Osteoblast (primary cell): Measurements from ENCODE around the gene ATG4B. TPM values are rescaled to one million over a fixed set of nuclear protein-coding genes. Genes with fewer than 3 reads are reported as not detected.

Source experiments
- DNase-seq: peaks from one replicate; pipeline ENCODE4 v3.0.0; 2011; ENCODE audit warnings: low spot score, mixed read lengths; ENCODE audit not compliant: insufficient read length; ENCODE audit errors: missing footprints
- H2AFZ ChIP-seq: 2 replicates; pipeline ENCODE4 v1.6.0; 2011; ENCODE audit warnings: mild to moderate bottlenecking, low read length
- H3K27ac ChIP-seq: 2 replicates; pipeline ENCODE4 v1.5.1; 2011; ENCODE audit warnings: mild to moderate bottlenecking, low read depth, low read length, moderate library complexity
- H3K27me3 ChIP-seq: 2 replicates; pipeline ENCODE4 v1.6.0; 2012; ENCODE audit warnings: mild to moderate bottlenecking, control low read depth, inconsistent platforms, low read length, moderate library complexity; ENCODE audit not compliant: insufficient read depth
- H3K36me3 ChIP-seq: 2 replicates; pipeline ENCODE4 v1.5.1; 2011; ENCODE audit warnings: mild to moderate bottlenecking, low read length, control low read depth, moderate library complexity; ENCODE audit not compliant: insufficient read depth
- H3K4me1 ChIP-seq: 2 replicates; pipeline ENCODE4 v1.5.1; 2011; ENCODE audit warnings: mild to moderate bottlenecking, low read length, control low read depth, moderate library complexity; ENCODE audit not compliant: insufficient read depth
- H3K4me2 ChIP-seq: 2 replicates; pipeline ENCODE4 v1.6.0; 2011; ENCODE audit warnings: mild to moderate bottlenecking, low read length; ENCODE audit not compliant: insufficient read depth
- H3K4me3 ChIP-seq: fragments of 200-600 bp; sonication (generic); 3 replicates; pipeline ENCODE4 v1.5.1; 2012; ENCODE audit warnings: mild to moderate bottlenecking, low read length, inconsistent platforms; ENCODE audit not compliant: insufficient read depth
- H3K79me2 ChIP-seq: 2 replicates; pipeline ENCODE4 v1.6.0; 2012; ENCODE audit warnings: mild to moderate bottlenecking, low read length, control low read depth, inconsistent platforms; ENCODE audit not compliant: insufficient read depth
- H3K9me3 ChIP-seq: 2 replicates; pipeline ENCODE4 v1.5.1; 2011; ENCODE audit warnings: low read depth, low read length, control low read depth
- H4K20me1 ChIP-seq: 2 replicates; pipeline ENCODE4 v1.6.0; 2012; ENCODE audit warnings: mild to moderate bottlenecking, low read length, control low read depth; ENCODE audit not compliant: insufficient read depth
- total RNA-seq: library from RNA; depleted of rRNA; stranded (reverse); fragments of >200 nt; gene quantifications from 2 replicates; pipeline ENCODE4 v1.2.3, GENCODE V29; 2012
- TF ChIP-seq, protein P1 (sequence below): IDR thresholded peaks from 2 replicates; pipeline ENCODE4 v1.5.1; 2011; ENCODE audit warnings: mild to moderate bottlenecking, low read depth, low read length, moderate library complexity; ENCODE audit errors: extremely low read depth

ATG4B gene
- total RNA-seq, 1 donor = 42.7 TPM

DNA sequence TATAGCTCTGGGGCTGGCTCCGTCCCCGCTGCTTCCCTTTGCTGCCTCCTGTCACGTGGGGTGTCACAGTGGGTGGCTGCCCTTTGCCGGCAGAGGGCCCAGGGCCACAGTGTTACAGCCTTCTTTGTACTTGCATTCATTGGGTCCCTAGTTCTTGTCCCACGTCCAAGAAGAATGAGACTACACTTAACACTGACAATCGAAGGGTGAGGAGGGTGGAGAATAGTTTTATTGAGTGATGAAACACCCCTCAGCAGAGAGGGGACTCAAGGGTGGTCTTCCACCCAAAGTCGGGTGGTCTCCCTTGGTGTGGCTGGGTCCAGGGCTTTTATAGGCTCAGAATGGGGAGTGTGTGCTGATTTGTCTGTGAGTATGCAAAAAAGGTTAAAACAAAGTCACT lies 1.9 kb downstream of the ATG4B start:
- H3K36me3 ChIP-seq = peaks cover 11% of the 10 kb centered on the region
- DNase-seq = peak; percentile 69
- peaks cover 59% of the 10 kb centered on the region for H4K20me1 ChIP-seq
- H3K4me1 ChIP-seq = peaks cover 15% of the 10 kb centered on the region
- no peak overlapping the region for H2AFZ ChIP-seq
- TF ChIP-seq, protein P1, sequence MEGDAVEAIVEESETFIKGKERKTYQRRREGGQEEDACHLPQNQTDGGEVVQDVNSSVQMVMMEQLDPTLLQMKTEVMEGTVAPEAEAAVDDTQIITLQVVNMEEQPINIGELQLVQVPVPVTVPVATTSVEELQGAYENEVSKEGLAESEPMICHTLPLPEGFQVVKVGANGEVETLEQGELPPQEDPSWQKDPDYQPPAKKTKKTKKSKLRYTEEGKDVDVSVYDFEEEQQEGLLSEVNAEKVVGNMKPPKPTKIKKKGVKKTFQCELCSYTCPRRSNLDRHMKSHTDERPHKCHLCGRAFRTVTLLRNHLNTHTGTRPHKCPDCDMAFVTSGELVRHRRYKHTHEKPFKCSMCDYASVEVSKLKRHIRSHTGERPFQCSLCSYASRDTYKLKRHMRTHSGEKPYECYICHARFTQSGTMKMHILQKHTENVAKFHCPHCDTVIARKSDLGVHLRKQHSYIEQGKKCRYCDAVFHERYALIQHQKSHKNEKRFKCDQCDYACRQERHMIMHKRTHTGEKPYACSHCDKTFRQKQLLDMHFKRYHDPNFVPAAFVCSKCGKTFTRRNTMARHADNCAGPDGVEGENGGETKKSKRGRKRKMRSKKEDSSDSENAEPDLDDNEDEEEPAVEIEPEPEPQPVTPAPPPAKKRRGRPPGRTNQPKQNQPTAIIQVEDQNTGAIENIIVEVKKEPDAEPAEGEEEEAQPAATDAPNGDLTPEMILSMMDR = no peak
- no peak overlapping the region for H3K4me3 ChIP-seq
- no peaks in the 10 kb centered on the region for H3K9me3 ChIP-seq
- H3K27me3 ChIP-seq = no peaks in the 10 kb centered on the region
- H3K27ac ChIP-seq = no peak overlapping the region
- H3K4me2 ChIP-seq = no peak overlapping the region
- peaks cover 87% of the 10 kb centered on the region for H3K79me2 ChIP-seq

DNA sequence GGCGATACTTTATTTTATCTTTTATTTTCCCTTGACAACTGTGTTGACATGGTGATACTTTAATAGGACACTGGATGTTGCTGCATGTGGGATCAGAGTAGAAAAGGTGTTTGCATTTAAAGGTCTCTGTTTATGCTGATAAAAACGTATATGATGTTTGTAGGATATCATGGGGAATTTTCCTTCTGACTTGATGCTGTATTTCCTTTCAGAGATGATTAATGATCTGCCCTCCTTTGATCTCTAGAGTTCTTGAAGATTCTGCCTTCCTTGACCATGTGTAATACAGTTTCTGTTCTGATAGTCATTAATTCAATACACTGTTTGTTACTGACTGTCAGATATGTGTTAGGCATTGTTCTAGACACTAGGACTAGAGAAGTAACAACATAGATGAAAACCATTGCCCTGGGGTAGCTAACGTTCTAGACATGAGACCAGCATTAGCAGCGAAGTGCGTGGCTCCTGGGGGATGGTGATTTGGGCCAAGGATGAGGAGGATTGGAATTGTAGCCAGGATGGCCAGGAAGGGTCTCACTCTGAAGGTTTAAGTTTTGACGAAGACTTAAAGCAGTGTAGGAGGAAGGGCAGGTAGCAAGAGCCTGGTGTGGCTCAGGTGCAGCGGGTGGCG lies 2.8 kb downstream of the ATG4B start:
- peaks cover 54% of the 10 kb centered on the region for H4K20me1 ChIP-seq

DNA sequence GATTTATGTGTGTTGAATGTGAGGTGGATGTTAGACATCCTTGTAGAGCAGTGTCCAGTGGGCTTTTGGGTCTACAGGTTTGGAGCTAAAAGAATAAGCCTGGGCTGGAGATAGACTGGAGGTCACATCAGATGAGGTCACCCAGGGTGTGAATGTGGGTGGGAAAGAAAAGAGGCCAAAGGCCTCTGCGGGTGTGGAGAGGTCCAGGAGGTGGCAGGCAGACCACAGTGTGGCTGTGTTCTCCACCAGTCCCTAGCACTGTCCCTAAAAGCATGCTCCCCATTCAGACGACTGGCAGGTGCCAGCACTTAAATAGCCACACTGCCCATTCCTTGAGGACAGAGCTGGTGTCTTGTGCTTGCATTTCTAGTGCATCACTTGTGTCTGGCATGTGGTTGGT lies 4.1 kb downstream of the ATG4B start:
- no peak overlapping the region for H3K4me2 ChIP-seq
- H4K20me1 ChIP-seq = peaks cover 60% of the 10 kb centered on the region
- H3K9me3 ChIP-seq = no peaks in the 10 kb centered on the region
- H3K36me3 ChIP-seq = peaks cover 23% of the 10 kb centered on the region
- H3K27me3 ChIP-seq = no peaks in the 10 kb centered on the region
- H3K4me3 ChIP-seq = no peak overlapping the region
- peak; percentile 62 for DNase-seq
- no peak overlapping the region for H3K27ac ChIP-seq
- H2AFZ ChIP-seq = no peak overlapping the region
- TF ChIP-seq, protein P1 = no peak
- H3K4me1 ChIP-seq = peaks cover 9% of the 10 kb centered on the region
- H3K79me2 ChIP-seq = peaks cover 86% of the 10 kb centered on the region

More for the DNA sequence above, 2.8 kb downstream of the ATG4B start:
- Histone ChIP-seq H3K9me3 (no peaks in the 10 kb centered on the region), H3K4me2 (no peak overlapping the region), H3K4me1 (peaks cover 15% of the 10 kb centered on the region), H2AFZ (no peak overlapping the region), H3K79me2 (peaks cover 85% of the 10 kb centered on the region), H3K36me3 (peaks cover 15% of the 10 kb centered on the region), H3K27me3 (no peaks in the 10 kb centered on the region), H3K27ac (no peak overlapping the region), H3K4me3 (no peak overlapping the region)
- DNase-seq = peak; percentile 58
- TF ChIP-seq, protein P1 = no peak

DNA sequence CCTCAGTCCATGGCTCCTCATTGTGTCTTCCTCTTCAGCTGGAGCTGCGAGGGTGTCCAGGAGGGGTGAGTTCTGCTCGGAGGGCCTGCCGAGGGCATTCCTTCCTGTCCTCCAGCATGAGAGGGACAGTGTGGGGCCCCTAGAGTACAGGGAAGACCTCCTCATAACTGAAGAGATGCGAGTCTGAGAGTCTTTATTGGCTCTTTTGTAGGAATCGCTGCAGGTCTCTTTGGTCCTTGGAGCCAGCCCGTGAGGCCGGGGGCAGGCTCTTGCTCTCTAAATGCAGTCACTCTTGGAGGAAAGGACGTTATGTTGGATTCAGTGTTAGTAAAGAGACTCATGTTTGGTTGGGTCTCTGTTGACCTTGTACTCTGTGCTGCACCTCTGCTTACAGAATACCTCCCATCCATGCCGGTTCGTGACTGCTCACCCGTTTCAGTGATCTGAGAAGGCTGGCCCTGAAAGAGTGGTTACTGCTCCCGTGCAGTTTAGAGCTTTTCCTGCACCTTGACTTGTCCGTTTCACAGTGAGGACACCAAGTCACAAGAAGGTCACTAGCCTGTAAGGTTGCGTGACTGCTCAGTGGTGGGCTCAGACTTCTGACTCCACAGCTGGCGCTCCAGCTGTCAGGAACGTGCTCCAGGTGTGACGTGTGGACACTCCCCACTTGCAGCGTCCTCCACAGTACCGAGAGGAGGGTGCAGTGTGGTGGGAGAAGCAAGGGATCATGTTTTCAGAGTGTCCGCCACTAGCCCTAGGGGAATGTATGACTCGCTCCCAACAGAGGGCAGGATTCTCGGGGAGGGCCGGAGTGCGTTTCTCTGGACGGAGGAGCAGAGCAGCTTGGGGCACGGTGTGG lies 7.8 kb downstream of the ATG4B start:
- Histone ChIP-seq H3K36me3 (peaks cover 12% of the 10 kb centered on the region), H2AFZ (no peak overlapping the region), H3K9me3 (no peaks in the 10 kb centered on the region), H3K4me1 (peaks cover 2% of the 10 kb centered on the region), H3K4me3 (no peak overlapping the region), H4K20me1 (peaks cover 63% of the 10 kb centered on the region), H3K79me2 (peaks cover 87% of the 10 kb centered on the region), H3K27me3 (no peaks in the 10 kb centered on the region), H3K27ac (no peak overlapping the region), H3K4me2 (no peak overlapping the region)
- TF ChIP-seq, protein P1 = no peak
- no peak for DNase-seq
